H1 (cell line): ENCODE measurements around the gene MANEAL. TPM values are rescaled to one million over a fixed set of nuclear protein-coding genes. Genes with fewer than 3 reads are reported as not detected.
A peak's percentile ranks its signal among the peaks of the same experiment; 100 is the strongest.

Source experiments
- CTCF ChIA-PET: fragments of 300-600 bp; sonication (Branson Sonifier 250); formaldehyde crosslinking; loops from one replicate; lab custom pipeline; 2021; ENCODE audit not compliant: partially characterized antibody; lab: Charles Lee
- POLR2A ChIA-PET: fragments of 300-600 bp; sonication (Branson Sonifier 250); formaldehyde crosslinking; loops from one replicate; lab custom pipeline; 2021; ENCODE audit warnings: inconsistent platforms; ENCODE audit not compliant: partially characterized antibody; lab: Charles Lee
- DNase-seq, 2 experiments: peaks; one replicate each; pipeline versions ENCODE4 v3.0.0 to v3.0.0-alpha.2; 2010 to 2022; ENCODE audit warnings: low spot score in 2 of 2, low read depth in 1 of 2, mixed read lengths in 1 of 2
- FAIRE-seq: peaks from 2 replicates; lab custom pipeline; 2011; peaks lifted over from hg19 to GRCh38; lab: Jason Lieb, UNC
- H2AFZ ChIP-seq: 2 replicates; pipeline ENCODE4 v1.8.1; 2012; ENCODE audit warnings: low read length, inconsistent platforms
- H2AK5ac ChIP-seq: 2 replicates; pipeline ENCODE4 v1.6.1; 2013; ENCODE audit warnings: low read depth, low read length
- H2BK120ac ChIP-seq: replicated peaks from 2 replicates; pipeline ENCODE3; 2013; ENCODE audit warnings: low read depth, low read length, inconsistent platforms
- H2BK12ac ChIP-seq: 2 replicates; pipeline ENCODE4 v1.6.1; 2013; ENCODE audit warnings: low read depth, low read length
- H2BK15ac ChIP-seq: 2 replicates; pipeline ENCODE4 v1.6.1; 2013; ENCODE audit warnings: low read length
- H2BK20ac ChIP-seq: 2 replicates; pipeline ENCODE4 v1.6.1; 2013; ENCODE audit warnings: low read length
- H2BK5ac ChIP-seq: 2 replicates; pipeline ENCODE4 v1.6.1; 2013; ENCODE audit warnings: low read depth, low read length
- H3K14ac ChIP-seq: 2 replicates; pipeline ENCODE4 v1.6.1; 2013; ENCODE audit warnings: inconsistent platforms; ENCODE audit not compliant: insufficient read length
- H3K18ac ChIP-seq: 2 replicates; pipeline ENCODE4 v1.6.1; 2013; ENCODE audit warnings: low read length; ENCODE audit errors: extremely low read depth
- H3K23ac ChIP-seq: 2 replicates; pipeline ENCODE4 v1.6.1; 2013; ENCODE audit warnings: inconsistent platforms; ENCODE audit not compliant: insufficient read length
- H3K23me2 ChIP-seq: 2 replicates; pipeline ENCODE4 v1.6.1; 2013; ENCODE audit warnings: low read depth, low read length
- H3K27ac ChIP-seq: 2 replicates; pipeline ENCODE4 v1.6.1; 2011; ENCODE audit warnings: low read depth, low read length, inconsistent platforms
- H3K27me3 ChIP-seq, 4 experiments: replicated peaks in 1 of 4; 1 replicate in 1 of 4; 2 replicates in 3 of 4; pipeline versions ENCODE4 v1.6.1 to v1.8.1; 2011 to 2013; ENCODE audit warnings: low read length in 3 of 4, mild to moderate bottlenecking in 3 of 4, inconsistent platforms in 2 of 4, mixed read lengths in 2 of 4, moderate library complexity in 1 of 4; ENCODE audit not compliant: control insufficient read depth in 3 of 4, insufficient read depth in 3 of 4; ENCODE audit errors: extremely low read depth in 1 of 4
- H3K36me3 ChIP-seq, 4 experiments: 2 replicates each; pipeline versions ENCODE4 v1.6.1 to v1.8.1; 2011 to 2013; ENCODE audit warnings: mild to moderate bottlenecking in 4 of 4, low read length in 3 of 4, moderate library complexity in 2 of 4, control low read depth in 1 of 4, inconsistent platforms in 1 of 4; ENCODE audit not compliant: insufficient read depth in 4 of 4, control insufficient read depth in 2 of 4
- H3K4ac ChIP-seq: replicated peaks from 2 replicates; pipeline ENCODE3; 2013; ENCODE audit warnings: low read length, low read depth, mixed read lengths, inconsistent platforms; ENCODE audit not compliant: insufficient read length
- H3K4me1 ChIP-seq, 4 experiments: replicated peaks in 1 of 4; 1 replicate in 1 of 4; 2 replicates in 3 of 4; pipeline versions ENCODE4 v1.6.1 to v1.8.1; 2011 to 2013; ENCODE audit warnings: low read length in 3 of 4, inconsistent platforms in 2 of 4, mixed read lengths in 1 of 4; ENCODE audit not compliant: insufficient read depth in 4 of 4, control insufficient read depth in 3 of 4
- H3K4me2 ChIP-seq, 2 experiments: 2 replicates each; pipeline versions ENCODE4 v1.6.1 to v1.8.1; 2011 to 2013; ENCODE audit warnings: low read depth in 2 of 2, low read length in 2 of 2, control low read depth in 1 of 2, inconsistent platforms in 1 of 2, mild to moderate bottlenecking in 1 of 2; ENCODE audit not compliant: insufficient read depth in 1 of 2
- H3K4me3 ChIP-seq, 4 experiments: fragments of 200-600, 300-600 bp in 1 of 4; sonication (generic), shearing (Covaris generic), sonication (Bioruptor Twin) in 1 of 4; 2 replicates each; pipeline versions ENCODE4 v1.5.1 to v1.8.1; 2011 to 2016; ENCODE audit warnings: low read length in 4 of 4, low read depth in 3 of 4, control low read depth in 2 of 4, inconsistent platforms in 2 of 4, mild to moderate bottlenecking in 2 of 4, mixed read lengths in 1 of 4, moderate library complexity in 1 of 4; ENCODE audit not compliant: insufficient read depth in 2 of 4; ENCODE audit errors: extremely low read depth in 1 of 4
- H3K56ac ChIP-seq: replicated peaks from 2 replicates; pipeline ENCODE3; 2013; ENCODE audit warnings: low read depth, mild to moderate bottlenecking, mixed read lengths, low read length, inconsistent platforms; ENCODE audit not compliant: insufficient read length
- H3K79me1 ChIP-seq: 2 replicates; pipeline ENCODE4 v1.6.1; 2013; ENCODE audit warnings: low read depth, low read length, control low read depth
- H3K79me2 ChIP-seq, 2 experiments: 2 replicates each; pipeline versions ENCODE4 v1.6.1 to v1.8.1; 2012 to 2013; ENCODE audit warnings: low read length in 2 of 2, mild to moderate bottlenecking in 2 of 2, inconsistent platforms in 1 of 2; ENCODE audit not compliant: insufficient read depth in 2 of 2, control insufficient read depth in 1 of 2
- H3K9ac ChIP-seq, 4 experiments: replicated peaks in 1 of 4; 1 replicate in 1 of 4; 2 replicates in 3 of 4; pipeline versions ENCODE4 v1.6.1 to v1.8.1; 2011 to 2013; ENCODE audit warnings: low read depth in 3 of 4, low read length in 3 of 4, control low read depth in 2 of 4, mild to moderate bottlenecking in 2 of 4, moderate library complexity in 2 of 4, inconsistent platforms in 1 of 4; ENCODE audit errors: extremely low read depth in 1 of 4
- H3K9me3 ChIP-seq, 2 experiments: 2 replicates each; pipeline versions ENCODE4 v1.6.1 to v1.8.1; 2012 to 2013; ENCODE audit warnings: mild to moderate bottlenecking in 2 of 2, moderate library complexity in 2 of 2, control low read depth in 1 of 2, inconsistent platforms in 1 of 2, low read depth in 1 of 2, low read length in 1 of 2, mixed read lengths in 1 of 2; ENCODE audit not compliant: insufficient read depth in 2 of 2
- H4K20me1 ChIP-seq, 2 experiments: replicated peaks in 1 of 2; 2 replicates each; pipeline versions ENCODE3 to v1.8.1; 2011 to 2013; ENCODE audit warnings: inconsistent platforms in 2 of 2, low read length in 2 of 2, mild to moderate bottlenecking in 1 of 2; ENCODE audit not compliant: insufficient read depth in 2 of 2, control insufficient read depth in 1 of 2
- H4K5ac ChIP-seq: 2 replicates; pipeline ENCODE4 v1.6.1; 2013; ENCODE audit warnings: low read length, low read depth, mixed read lengths, inconsistent platforms; ENCODE audit not compliant: insufficient read length
- H4K8ac ChIP-seq: 2 replicates; pipeline ENCODE4 v1.8.0; 2013; ENCODE audit warnings: mild to moderate bottlenecking, moderate library complexity, low read length, inconsistent platforms; ENCODE audit not compliant: insufficient read depth; ENCODE audit errors: extremely low read depth
- H4K91ac ChIP-seq: replicated peaks from 2 replicates; pipeline ENCODE3; 2013; ENCODE audit warnings: low read length, mixed read lengths, inconsistent platforms; ENCODE audit not compliant: insufficient read length
- CTBP2 ChIP-seq: IDR thresholded peaks from 2 replicates; pipeline ENCODE4 v1.7.0; 2011; ENCODE audit warnings: borderline replicate concordance, mild to moderate bottlenecking, moderate library complexity, mixed read lengths, low read length; ENCODE audit not compliant: insufficient read depth, insufficient read length
- EP300 ChIP-seq, 2 experiments: IDR thresholded peaks; 1 replicate in 1 of 2; 2 replicates in 1 of 2; pipeline ENCODE4 v1.6.1; 2011 to 2012; ENCODE audit warnings: low read depth in 2 of 2, low read length in 2 of 2, mild to moderate bottlenecking in 2 of 2, borderline replicate concordance in 1 of 2, inconsistent platforms in 1 of 2, moderate library complexity in 1 of 2
- KDM4A ChIP-seq: IDR thresholded peaks from one replicate; pipeline ENCODE4 v1.7.1; 2012; ENCODE audit warnings: low read depth, mild to moderate bottlenecking, moderate library complexity, low read length, inconsistent platforms; ENCODE audit not compliant: severe bottlenecking
- RAD21 ChIP-seq, 2 experiments: IDR thresholded peaks in 1 of 2; conservative IDR thresholded peaks in 1 of 2; 2 replicates each; pipeline ENCODE4 v1.6.1; 2011; ENCODE audit warnings: low read depth in 2 of 2, low read length in 2 of 2, improper control_type of control experiment in 1 of 2, inconsistent platforms in 1 of 2, mild to moderate bottlenecking in 1 of 2, moderate library complexity in 1 of 2
- SIN3A ChIP-seq, 2 experiments: IDR thresholded peaks in 1 of 2; conservative IDR thresholded peaks in 1 of 2; 2 replicates each; pipeline ENCODE4 v1.6.1; 2011 to 2012; ENCODE audit warnings: low read length in 2 of 2, improper control_type of control experiment in 1 of 2, low read depth in 1 of 2, mild to moderate bottlenecking in 1 of 2
- WGBS, 2 experiments: shearing (Covaris generic) in 1 of 2; methylation state at CpG; one replicate each; pipeline versions ENCODE4 v1.1.6 to v1.1.7; 2013 to 2015; ENCODE audit warnings: low lambda C conversion rate in 2 of 2, mixed read lengths in 2 of 2, inconsistent platforms in 1 of 2, low coverage in 1 of 2, missing lambda C conversion rate in 1 of 2; ENCODE audit not compliant: insufficient replicate concordance in 2 of 2, insufficient coverage in 1 of 2, insufficient read length in 1 of 2; ENCODE audit errors: extremely low coverage in 1 of 2, missing lambda C conversion rate in 1 of 2; 5-methylcytosine and 5-hydroxymethylcytosine counted together
- polyA plus RNA-seq, 7 experiments: library from polyadenylated mRNA; depleted of rRNA in 3 of 7; stranded (reverse) in 5 of 7; unstranded in 2 of 7; fragments of >200 nt in 5 of 7; fragments of 200-250 nt in 2 of 7; gene quantifications; 1 replicate in 5 of 7; 2 replicates in 1 of 7; 4 replicates in 1 of 7; pipeline versions ENCODE4 v1.2.1 to v1.2.3, GENCODE V29; 2011 to 2013; ENCODE audit warnings: missing spikeins in 2 of 7, mixed read lengths in 2 of 7
- total RNA-seq: library from RNA; stranded (reverse); fragmentation: NEBNext Ultra II Directional; extraction: Animal tissue kit (Norgen Biotek cat#: 25700); gene quantifications from 2 replicates; pipeline ENCODE4 v1.2.1, GENCODE V29; 2021
- TF ChIP-seq, protein P1 (sequence below), 3 experiments: IDR thresholded peaks; 1 replicate in 2 of 3; 2 replicates in 1 of 3; pipeline versions ENCODE4 v1.5.1 to v1.6.1; 2011; ENCODE audit warnings: low read length in 3 of 3, mild to moderate bottlenecking in 3 of 3, inconsistent platforms in 2 of 3, low read depth in 1 of 3, moderate library complexity in 1 of 3; ENCODE audit not compliant: insufficient read depth in 1 of 3; ENCODE audit errors: control extremely low read depth in 1 of 3

Gene MANEAL
- total and polyA plus RNA-seq, 2 of the 8 experiments (the other 6 are each of a cell fraction or from before 2014, with no cell fraction given) = 4.8 to 7.2 TPM

DNA sequence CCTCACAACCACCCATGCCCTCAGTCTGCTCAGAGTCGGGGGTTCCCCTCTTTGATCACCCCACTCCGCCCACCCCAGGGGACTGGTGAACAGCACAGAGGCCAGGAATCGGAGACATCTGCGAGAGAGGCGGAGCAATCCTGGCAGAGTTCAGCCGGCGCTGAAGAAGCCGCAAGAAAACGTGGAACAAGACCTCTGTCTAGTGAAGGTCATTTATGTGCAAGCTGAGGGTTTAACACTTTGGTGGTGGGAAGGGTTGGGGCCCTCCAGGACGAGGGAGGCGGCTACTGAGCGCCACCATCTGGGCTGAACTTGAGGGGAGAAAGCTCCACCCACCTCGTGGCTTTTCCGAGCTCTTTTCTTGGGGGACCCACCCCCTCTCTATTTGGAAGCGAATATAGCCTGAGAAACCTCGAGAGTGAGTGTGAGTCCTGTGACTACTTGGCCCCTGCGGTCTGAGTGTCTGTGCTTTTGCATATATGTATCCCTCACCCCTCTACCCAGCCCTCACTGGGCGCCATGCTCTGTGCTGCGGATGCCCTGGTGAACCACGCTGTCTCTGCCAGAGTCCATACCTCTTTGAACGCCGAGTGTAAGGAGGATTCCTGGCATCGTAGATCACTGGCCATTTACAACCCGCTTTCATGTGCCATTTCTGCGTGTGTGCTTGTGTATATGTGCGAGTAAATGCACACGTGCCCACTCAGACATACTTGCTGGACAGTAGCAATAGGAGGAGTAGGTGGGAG is 27.6 kb upstream of the MANEAL start:
- Histone ChIP-seq H2BK5ac (peak overlapping the region; percentile 44; the same call in 1 of the 2 replicates), H3K23ac (no peak overlapping the region), H3K79me2 (no peaks in the 10 kb centered on the region), H3K18ac (peak overlapping the region; percentile 60; the same call in 1 of the 2 replicates), H4K91ac (no peak overlapping the region), H3K36me3 (no peaks in the 10 kb centered on the region), H2BK120ac (no peak overlapping the region), H2BK12ac (peak overlapping the region; percentile 63; the same call in 1 of the 2 replicates), H2BK15ac (no peak overlapping the region), H3K56ac (no peak overlapping the region), H3K4me1 (peaks cover 6 to 13% (median 10%) of the 10 kb centered on the region in 4 experiments; a peak in 6 of 7 replicates), H3K4ac (no peak overlapping the region), H3K23me2 (peaks cover 15% of the 10 kb centered on the region; the same call in 1 of the 2 replicates), H3K4me3 (peak overlapping the region; percentile 20 to 57 (median 44); a peak in 7 of 8 replicates), H3K79me1 (no peaks in the 10 kb centered on the region), H4K8ac (no peak overlapping the region), H4K5ac (no peak overlapping the region), H3K14ac (no peak overlapping the region), H3K9ac (no peak overlapping the region), H4K20me1 (peaks cover 0 to 13% of the 10 kb centered on the region in 2 experiments), H3K4me2 (peak overlapping the region; percentile 80 to 87), H3K9me3 (no peaks in the 10 kb centered on the region), H2AFZ (peak overlapping the region; percentile 91), H3K27me3 (peaks cover 15 to 65% (median 55%) of the 10 kb centered on the region in 4 experiments), H2AK5ac (no peak overlapping the region), H2BK20ac (no peak overlapping the region), H3K27ac (no peak overlapping the region)
- DNase-seq = peak in 1 of 2 experiments; percentile 72
- ChIA-PET POLR2A (interaction anchor here (0.6 to 4.5 kb wide), 7 partner anchors 9 to 165 kb away, joined by 3 to 23 read pairs (median 4); partner anchors contain the start of genes C1orf122 and YRDC), CTCF (interaction anchor here (0.7 to 2.9 kb wide), 16 partner anchors 9 to 135 kb away, joined by 3 to 12 read pairs (median 3); partner anchors contain the start of gene CDCA8)
- FAIRE-seq = no peak
- 18% methylated on average over 25 of the region's 27 CpGs; no CpG with 5 or more reads in 1 of the 2 experiments for WGBS, 2 experiments
- TF ChIP-seq, protein P1, sequence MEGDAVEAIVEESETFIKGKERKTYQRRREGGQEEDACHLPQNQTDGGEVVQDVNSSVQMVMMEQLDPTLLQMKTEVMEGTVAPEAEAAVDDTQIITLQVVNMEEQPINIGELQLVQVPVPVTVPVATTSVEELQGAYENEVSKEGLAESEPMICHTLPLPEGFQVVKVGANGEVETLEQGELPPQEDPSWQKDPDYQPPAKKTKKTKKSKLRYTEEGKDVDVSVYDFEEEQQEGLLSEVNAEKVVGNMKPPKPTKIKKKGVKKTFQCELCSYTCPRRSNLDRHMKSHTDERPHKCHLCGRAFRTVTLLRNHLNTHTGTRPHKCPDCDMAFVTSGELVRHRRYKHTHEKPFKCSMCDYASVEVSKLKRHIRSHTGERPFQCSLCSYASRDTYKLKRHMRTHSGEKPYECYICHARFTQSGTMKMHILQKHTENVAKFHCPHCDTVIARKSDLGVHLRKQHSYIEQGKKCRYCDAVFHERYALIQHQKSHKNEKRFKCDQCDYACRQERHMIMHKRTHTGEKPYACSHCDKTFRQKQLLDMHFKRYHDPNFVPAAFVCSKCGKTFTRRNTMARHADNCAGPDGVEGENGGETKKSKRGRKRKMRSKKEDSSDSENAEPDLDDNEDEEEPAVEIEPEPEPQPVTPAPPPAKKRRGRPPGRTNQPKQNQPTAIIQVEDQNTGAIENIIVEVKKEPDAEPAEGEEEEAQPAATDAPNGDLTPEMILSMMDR (IDR thresholded peaks at IDR 0.05; ENCODE audit: control extremely low read depth in 1 of 3, insufficient read depth in 1 of 3, low read depth in 1 of 3, low read length in 3 of 3) = peak; percentile 16 to 53 (median 42); a peak in 3 of 4 replicates
- TF ChIP-seq CTBP2 (no peak), KDM4A (peak; percentile 15), EP300 (IDR thresholded peaks at IDR 0.05; ENCODE audit: borderline replicate concordance in 1 of 2, low read depth in 2 of 2, low read length in 2 of 2) (no peak), RAD21 (IDR thresholded peaks at IDR 0.05 in 1 of 2, conservative IDR thresholded peaks at IDR 0.05 in 1 of 2; ENCODE audit: low read depth in 2 of 2, low read length in 2 of 2) (peak; percentile 54 to 59), SIN3A (conservative IDR thresholded peaks at IDR 0.05 in 1 of 2, IDR thresholded peaks at IDR 0.05 in 1 of 2; ENCODE audit: low read depth in 1 of 2, low read length in 2 of 2) (0 out of 4 replicates have a peak, but pooled peaks of 1 of the 2 experiments have one; percentile 4)
